Measurements from ENCODE around the gene UBE4A.

- no peak for TF ChIP-seq CTCF (IDR thresholded peaks at IDR 0.05; ENCODE audit: low read length)
- TF ChIP-seq EZH2 (optimal IDR thresholded peaks at IDR 0.05; ENCODE audit: low read depth, low read length): no peak
Measured at GRCh38 chr11:118321386-118322082, 37.9 kb upstream of the UBE4A start.

All from MM.1S (cell line).